ENCODE data around the gene PLCB1.

PLCB1 gene

GRCh38 chr20:8720089-8720488 is 588.0 kb downstream of the PLCB1 start:
- Histone ChIP-seq H3K9me3 (ENCODE audit: control insufficient read depth, low read length) (no peaks in the 10 kb centered on the region), H3K36me3 (ENCODE audit: control insufficient read depth, insufficient read depth, low read length) (no peaks in the 10 kb centered on the region), H3K4me3 (ENCODE audit: insufficient read depth, low read depth, low read length) (no peak overlapping the region), H3K27me3 (ENCODE audit: control insufficient read depth, insufficient read depth, low read length, poor library complexity, severe bottlenecking) (no peaks in the 10 kb centered on the region), H3K27ac (ENCODE audit: insufficient read depth, low read depth, low read length, poor library complexity, severe bottlenecking) (no peak overlapping the region), H3K4me1 (ENCODE audit: control insufficient read depth, insufficient read depth, low read length) (no peaks in the 10 kb centered on the region)
- WGBS, 2 experiments = 89 to 90% methylated on average over 3 of the region's 4 CpGs

DNA sequence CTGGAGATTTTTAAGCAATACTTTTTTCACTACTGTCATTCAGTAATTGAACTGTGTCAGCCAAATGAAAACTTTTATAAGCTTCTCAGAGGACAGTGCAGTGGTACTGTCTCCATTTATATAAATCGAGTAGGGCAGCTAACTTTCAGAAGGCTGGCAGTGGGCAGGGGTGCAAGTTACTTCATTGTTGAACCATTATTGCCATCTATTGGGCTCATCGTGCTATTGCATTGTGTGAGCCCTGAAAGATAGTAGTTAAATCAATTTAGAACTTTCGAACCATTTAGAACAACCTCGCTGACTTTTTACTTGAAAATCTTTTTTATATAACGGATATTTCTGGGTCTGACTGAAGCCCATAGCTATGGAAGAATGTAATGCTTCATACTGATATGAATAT is 589.0 kb downstream of the PLCB1 start:
- Histone ChIP-seq H3K9me3 (ENCODE audit: control insufficient read depth, low read length) (no peaks in the 10 kb centered on the region), H3K27me3 (ENCODE audit: control insufficient read depth, insufficient read depth, low read length, poor library complexity, severe bottlenecking) (no peaks in the 10 kb centered on the region), H3K4me3 (ENCODE audit: insufficient read depth, low read depth, low read length) (no peak overlapping the region), H3K4me1 (ENCODE audit: control insufficient read depth, insufficient read depth, low read length) (no peaks in the 10 kb centered on the region), H3K36me3 (ENCODE audit: control insufficient read depth, insufficient read depth, low read length) (no peaks in the 10 kb centered on the region), H3K27ac (ENCODE audit: insufficient read depth, low read depth, low read length, poor library complexity, severe bottlenecking) (no peak overlapping the region)
- 33 to 39% methylated on average over 3 to 5 of the region's 5 CpGs for WGBS, 2 experiments

- Histone ChIP-seq H3K27me3 (ENCODE audit: control insufficient read depth, insufficient read depth, low read length, poor library complexity, severe bottlenecking) (no peaks in the 10 kb centered on the region), H3K9me3 (ENCODE audit: control insufficient read depth, low read length) (no peaks in the 10 kb centered on the region), H3K4me3 (ENCODE audit: insufficient read depth, low read depth, low read length) (no peak overlapping the region), H3K27ac (ENCODE audit: insufficient read depth, low read depth, low read length, poor library complexity, severe bottlenecking) (no peak overlapping the region), H3K4me1 (ENCODE audit: control insufficient read depth, insufficient read depth, low read length) (no peaks in the 10 kb centered on the region), H3K36me3 (ENCODE audit: control insufficient read depth, insufficient read depth, low read length) (no peaks in the 10 kb centered on the region)
- WGBS, 2 experiments = 47 to 54% methylated on average over 8 of the region's 8 CpGs
These were observed 590.3 kb downstream of the PLCB1 start for GRCh38 chr20:8722277-8722928.

GRCh38 chr20:8723296-8723695 is 591.2 kb downstream of the PLCB1 start:
- Histone ChIP-seq H3K36me3 (ENCODE audit: control insufficient read depth, insufficient read depth, low read length) (no peaks in the 10 kb centered on the region), H3K4me1 (ENCODE audit: control insufficient read depth, insufficient read depth, low read length) (no peaks in the 10 kb centered on the region), H3K9me3 (ENCODE audit: control insufficient read depth, low read length) (no peaks in the 10 kb centered on the region), H3K27ac (ENCODE audit: insufficient read depth, low read depth, low read length, poor library complexity, severe bottlenecking) (no peak overlapping the region), H3K4me3 (ENCODE audit: insufficient read depth, low read depth, low read length) (no peak overlapping the region), H3K27me3 (ENCODE audit: control insufficient read depth, insufficient read depth, low read length, poor library complexity, severe bottlenecking) (no peaks in the 10 kb centered on the region)

DNA sequence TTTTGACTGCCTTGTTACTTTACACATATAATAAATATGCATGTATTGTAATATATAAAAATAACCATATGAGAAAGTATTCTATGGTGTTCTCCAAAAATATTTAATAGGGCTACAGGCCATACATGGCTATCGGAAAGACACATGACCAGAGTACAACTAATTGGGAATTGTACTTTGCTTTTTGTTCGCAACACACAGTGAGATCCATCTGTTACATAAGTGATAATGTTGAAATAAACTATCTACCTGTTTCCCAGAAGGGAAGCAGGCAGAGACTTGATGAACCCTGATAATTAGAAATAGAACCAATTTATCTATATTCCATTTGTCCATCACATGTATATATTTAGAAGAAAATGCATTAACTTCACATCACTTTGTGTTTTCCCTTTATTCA is 592.8 kb downstream of the PLCB1 start:
- Histone ChIP-seq H3K9me3 (ENCODE audit: control insufficient read depth, low read length) (no peaks in the 10 kb centered on the region), H3K4me3 (ENCODE audit: insufficient read depth, low read depth, low read length) (no peak overlapping the region), H3K4me1 (ENCODE audit: control insufficient read depth, insufficient read depth, low read length) (no peaks in the 10 kb centered on the region), H3K27ac (ENCODE audit: insufficient read depth, low read depth, low read length, poor library complexity, severe bottlenecking) (no peak overlapping the region), H3K27me3 (ENCODE audit: control insufficient read depth, insufficient read depth, low read length, poor library complexity, severe bottlenecking) (no peaks in the 10 kb centered on the region), H3K36me3 (ENCODE audit: control insufficient read depth, insufficient read depth, low read length) (no peaks in the 10 kb centered on the region)
- WGBS, 2 experiments = 97 to 100% methylated on average over 2 of the region's 2 CpGs

DNA sequence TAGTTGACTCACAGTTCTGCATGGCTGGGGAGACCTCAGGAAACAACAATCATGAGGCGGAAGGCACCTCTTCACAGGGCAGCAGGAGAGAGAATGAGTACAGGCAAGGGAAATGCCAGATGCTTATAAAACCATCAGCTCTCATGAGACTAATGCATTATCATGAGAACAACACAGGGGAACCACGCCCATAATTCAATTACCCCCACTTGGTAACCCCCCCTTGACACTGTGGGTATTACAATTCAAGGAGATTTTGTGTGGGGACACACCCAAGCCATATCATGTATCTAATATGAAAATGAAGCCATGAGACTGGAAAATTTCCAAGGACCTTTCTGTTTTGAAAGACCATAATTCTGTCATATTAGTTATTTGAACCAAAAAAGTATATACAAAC is 594.4 kb downstream of the PLCB1 start:
- H3K4me1 ChIP-seq (ENCODE audit: control insufficient read depth, insufficient read depth, low read length) = no peaks in the 10 kb centered on the region
- H3K36me3 ChIP-seq (ENCODE audit: control insufficient read depth, insufficient read depth, low read length) = no peaks in the 10 kb centered on the region
- no peaks in the 10 kb centered on the region for H3K9me3 ChIP-seq (ENCODE audit: control insufficient read depth, low read length)
- 92 to 94% methylated on average over 2 of the region's 2 CpGs for WGBS, 2 experiments
- no peak overlapping the region for H3K4me3 ChIP-seq (ENCODE audit: insufficient read depth, low read depth, low read length)
- H3K27me3 ChIP-seq (ENCODE audit: control insufficient read depth, insufficient read depth, low read length, poor library complexity, severe bottlenecking) = no peaks in the 10 kb centered on the region
- H3K27ac ChIP-seq (ENCODE audit: insufficient read depth, low read depth, low read length, poor library complexity, severe bottlenecking) = no peak overlapping the region

GRCh38 chr20:8735014-8735413 is 602.9 kb downstream of the PLCB1 start:
- no peaks in the 10 kb centered on the region for H3K4me1 ChIP-seq (ENCODE audit: control insufficient read depth, insufficient read depth, low read length)
- no peak overlapping the region for H3K4me3 ChIP-seq (ENCODE audit: insufficient read depth, low read depth, low read length)
- WGBS, 2 experiments = 90 to 92% methylated on average over 3 of the region's 3 CpGs
- H3K27ac ChIP-seq (ENCODE audit: insufficient read depth, low read depth, low read length, poor library complexity, severe bottlenecking) = no peak overlapping the region
- H3K36me3 ChIP-seq (ENCODE audit: control insufficient read depth, insufficient read depth, low read length) = no peaks in the 10 kb centered on the region
- H3K9me3 ChIP-seq (ENCODE audit: control insufficient read depth, low read length) = no peaks in the 10 kb centered on the region
- H3K27me3 ChIP-seq (ENCODE audit: control insufficient read depth, insufficient read depth, low read length, poor library complexity, severe bottlenecking) = no peaks in the 10 kb centered on the region

DNA sequence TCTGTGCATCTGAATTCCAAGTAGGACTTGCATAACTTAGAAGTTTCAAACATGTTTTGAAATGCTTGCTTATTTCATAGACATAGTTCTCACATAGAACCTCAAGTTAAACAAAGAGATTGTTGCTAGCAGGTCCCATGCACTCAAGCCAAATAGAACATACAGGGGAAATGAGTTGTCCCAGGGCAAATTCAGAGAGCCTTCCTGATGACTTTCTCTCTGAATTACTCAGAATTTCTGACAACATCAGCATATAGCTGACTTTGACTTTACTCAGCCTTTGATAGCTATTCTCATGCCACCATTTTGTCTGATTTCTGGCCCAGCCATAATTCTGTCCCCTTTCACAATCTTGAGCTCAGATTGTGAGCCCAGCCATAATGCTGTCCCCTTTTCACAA is 603.6 kb downstream of the PLCB1 start:
- Histone ChIP-seq H3K27ac (ENCODE audit: insufficient read depth, low read depth, low read length, poor library complexity, severe bottlenecking) (no peak overlapping the region), H3K9me3 (ENCODE audit: control insufficient read depth, low read length) (no peaks in the 10 kb centered on the region), H3K4me3 (ENCODE audit: insufficient read depth, low read depth, low read length) (no peak overlapping the region), H3K36me3 (ENCODE audit: control insufficient read depth, insufficient read depth, low read length) (no peaks in the 10 kb centered on the region), H3K4me1 (ENCODE audit: control insufficient read depth, insufficient read depth, low read length) (no peaks in the 10 kb centered on the region), H3K27me3 (ENCODE audit: control insufficient read depth, insufficient read depth, low read length, poor library complexity, severe bottlenecking) (no peaks in the 10 kb centered on the region)

DNA sequence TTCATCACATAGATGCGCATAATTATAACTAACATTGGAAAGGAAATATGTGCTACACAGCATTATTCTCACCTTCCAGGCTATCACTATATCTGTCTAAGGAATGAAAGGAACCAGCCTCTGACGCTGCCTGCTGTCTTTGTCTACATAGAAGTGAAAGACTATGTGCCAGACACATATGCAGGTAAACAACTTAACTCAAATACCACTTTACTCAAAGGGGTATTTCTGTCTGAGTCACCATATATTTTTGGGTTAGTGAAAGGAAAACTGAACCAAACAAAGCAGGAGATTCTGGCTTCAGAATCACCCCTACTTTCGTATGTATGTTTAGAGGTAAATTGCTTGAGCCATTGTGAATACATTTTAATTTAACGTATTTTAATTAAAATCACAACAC is 608.2 kb downstream of the PLCB1 start:
- no peak overlapping the region for H3K27ac ChIP-seq (ENCODE audit: insufficient read depth, low read depth, low read length, poor library complexity, severe bottlenecking)
- WGBS, 2 experiments = 96 to 100% methylated on average over 3 to 4 of the region's 4 CpGs

GRCh38 chr20:8744228-8744844 is 612.3 kb downstream of the PLCB1 start:
- 93 to 99% methylated on average over 3 of the region's 3 CpGs for WGBS, 2 experiments
- Histone ChIP-seq H3K27ac (ENCODE audit: insufficient read depth, low read depth, low read length, poor library complexity, severe bottlenecking) (no peak overlapping the region), H3K36me3 (ENCODE audit: control insufficient read depth, insufficient read depth, low read length) (no peaks in the 10 kb centered on the region), H3K4me1 (ENCODE audit: control insufficient read depth, insufficient read depth, low read length) (no peaks in the 10 kb centered on the region), H3K4me3 (ENCODE audit: insufficient read depth, low read depth, low read length) (no peak overlapping the region), H3K9me3 (ENCODE audit: control insufficient read depth, low read length) (no peaks in the 10 kb centered on the region), H3K27me3 (ENCODE audit: control insufficient read depth, insufficient read depth, low read length, poor library complexity, severe bottlenecking) (no peaks in the 10 kb centered on the region)

More for the DNA sequence above, 608.2 kb downstream of the PLCB1 start:
- H3K4me1 ChIP-seq (ENCODE audit: control insufficient read depth, insufficient read depth, low read length) = no peaks in the 10 kb centered on the region
- no peaks in the 10 kb centered on the region for H3K27me3 ChIP-seq (ENCODE audit: control insufficient read depth, insufficient read depth, low read length, poor library complexity, severe bottlenecking)
- no peaks in the 10 kb centered on the region for H3K36me3 ChIP-seq (ENCODE audit: control insufficient read depth, insufficient read depth, low read length)
- no peak overlapping the region for H3K4me3 ChIP-seq (ENCODE audit: insufficient read depth, low read depth, low read length)
- no peaks in the 10 kb centered on the region for H3K9me3 ChIP-seq (ENCODE audit: control insufficient read depth, low read length)
